ENCODE data around the gene TAF5L. TPM values are rescaled to one million over a fixed set of nuclear protein-coding genes. Genes with fewer than 3 reads are reported as not detected.

TAF5L gene
- total and polyA plus RNA-seq, 2 donors: 11.3 to 13.4 TPM

DNA sequence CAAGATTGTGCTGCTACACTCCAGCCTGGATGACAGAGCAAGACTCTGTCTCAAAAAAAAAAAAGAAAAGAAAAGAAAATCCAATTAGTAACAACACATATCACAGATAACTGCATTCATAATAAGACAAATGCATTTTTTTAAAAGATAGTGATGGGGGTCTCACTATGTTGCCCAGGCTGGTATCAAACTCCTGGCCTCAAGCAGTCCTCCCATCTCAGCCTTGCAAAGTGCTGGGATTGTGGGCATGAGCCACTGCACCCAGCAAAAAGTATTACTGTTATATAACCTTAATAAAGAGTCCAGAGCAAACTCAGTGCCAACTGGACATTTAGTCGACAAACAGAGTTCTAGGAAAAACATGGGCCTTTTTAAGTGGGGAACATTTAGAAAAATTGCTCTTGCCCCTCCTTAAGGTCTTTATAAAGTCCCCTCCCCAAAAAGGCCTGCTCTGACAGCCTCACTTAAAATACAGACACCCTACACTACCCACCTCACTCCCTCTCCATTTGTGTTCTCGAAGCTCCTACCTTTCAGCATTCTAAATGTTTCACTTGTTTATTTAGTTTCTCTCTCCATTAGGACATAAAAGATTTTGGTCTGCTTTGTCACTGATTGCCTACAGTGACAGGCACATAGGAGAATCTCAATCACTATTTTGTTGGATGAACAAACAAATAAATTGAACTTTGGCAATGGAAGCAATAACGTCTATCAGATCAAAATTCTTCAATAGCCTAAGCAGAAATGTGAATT is 74.9 kb downstream of the TAF5L start:
- Histone ChIP-seq H3K27ac (ENCODE audit: low read depth in 1 of 2, low read length in 1 of 2) (no peak overlapping the region), H3K4me1 (ENCODE audit: control insufficient read depth in 2 of 2, insufficient read depth in 2 of 2, low read length in 2 of 2) (peaks cover 0 to 4% of the 10 kb centered on the region in 2 donors), H3K36me3 (ENCODE audit: control insufficient read depth in 2 of 2, insufficient read depth in 2 of 2, low read length in 1 of 2) (peaks cover 8 to 11% of the 10 kb centered on the region in 2 donors), H3K9me3 (ENCODE audit: control insufficient read depth in 2 of 2, insufficient read depth in 1 of 2, low read length in 1 of 2) (no peaks in the 10 kb centered on the region), H3K27me3 (ENCODE audit: control insufficient read depth in 2 of 2, insufficient read depth in 1 of 2, low read length in 1 of 2) (no peaks in the 10 kb centered on the region), H3K4me3 (ENCODE audit: low read length in 2 of 2) (no peak overlapping the region)
- no peak for DNase-seq (ENCODE audit: low read depth in 6 of 9, low spot score in 9 of 9)
- WGBS: 96% methylated on average over 3 of the region's 3 CpGs

DNA sequence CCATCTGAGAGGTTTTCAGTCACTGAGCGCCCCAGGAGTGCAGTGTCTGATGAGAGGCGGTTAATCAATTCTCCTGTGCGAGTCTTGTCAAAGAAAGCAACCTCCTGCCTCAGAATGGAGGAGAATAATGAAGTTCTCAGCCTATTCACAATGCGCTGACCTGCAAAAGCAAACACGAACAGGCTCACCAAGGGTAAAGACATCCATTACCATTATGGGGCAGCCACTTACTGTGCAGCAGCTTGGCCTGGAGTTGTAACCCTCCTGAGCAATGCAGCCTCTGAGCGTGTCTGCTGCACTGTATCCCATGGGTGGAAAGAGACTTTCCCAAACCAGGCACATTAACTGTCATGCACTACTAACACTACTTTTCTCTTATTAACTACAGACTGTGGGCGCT is 78.4 kb downstream of the TAF5L start:
- H3K9me3 ChIP-seq (ENCODE audit: control insufficient read depth in 2 of 2, insufficient read depth in 1 of 2, low read length in 1 of 2): no peaks in the 10 kb centered on the region
- no peaks in the 10 kb centered on the region for H3K27me3 ChIP-seq (ENCODE audit: control insufficient read depth in 2 of 2, insufficient read depth in 1 of 2, low read length in 1 of 2)
- no peaks in the 10 kb centered on the region for H3K4me1 ChIP-seq (ENCODE audit: control insufficient read depth in 2 of 2, insufficient read depth in 2 of 2, low read length in 2 of 2)
- WGBS: 99% methylated on average over 7 of the region's 7 CpGs
- no peak overlapping the region for H3K27ac ChIP-seq (ENCODE audit: low read depth in 1 of 2, low read length in 1 of 2)
- DNase-seq (ENCODE audit: low read depth in 6 of 9, low spot score in 9 of 9): no peak
- peaks cover 7 to 21% of the 10 kb centered on the region in 2 donors for H3K36me3 ChIP-seq (ENCODE audit: control insufficient read depth in 2 of 2, insufficient read depth in 2 of 2, low read length in 1 of 2)
- no peak overlapping the region for H3K4me3 ChIP-seq (ENCODE audit: low read length in 2 of 2)

DNA sequence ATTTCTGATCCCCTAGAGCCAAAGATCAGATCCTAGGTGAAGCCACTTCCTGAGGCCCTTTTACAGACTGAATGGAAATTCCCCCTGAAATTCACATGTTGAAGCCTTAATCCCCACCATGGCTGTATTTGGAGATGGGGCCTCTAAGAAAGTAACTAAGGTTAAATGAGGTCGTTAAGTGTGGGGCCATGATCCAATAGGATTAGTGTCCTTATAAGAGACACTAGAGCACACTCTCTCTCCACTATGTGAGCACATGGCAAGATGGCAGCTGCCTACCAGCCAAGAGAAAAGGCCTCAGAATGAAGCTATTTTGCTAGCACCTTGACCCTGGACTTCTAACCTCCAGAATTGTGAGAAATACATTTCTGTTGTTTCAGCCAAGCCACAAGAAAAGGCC is 81.3 kb downstream of the TAF5L start:
- 98% methylated on average over 1 of the region's 1 CpG for WGBS
- H3K27me3 ChIP-seq (ENCODE audit: control insufficient read depth in 2 of 2, insufficient read depth in 1 of 2, low read length in 1 of 2): no peaks in the 10 kb centered on the region
- H3K27ac ChIP-seq (ENCODE audit: low read depth in 1 of 2, low read length in 1 of 2): no peak overlapping the region
- no peak for DNase-seq (ENCODE audit: low read depth in 6 of 9, low spot score in 9 of 9)
- H3K36me3 ChIP-seq (ENCODE audit: control insufficient read depth in 2 of 2, insufficient read depth in 2 of 2, low read length in 1 of 2): peaks cover 7 to 39% of the 10 kb centered on the region in 2 donors
- H3K4me1 ChIP-seq (ENCODE audit: control insufficient read depth in 2 of 2, insufficient read depth in 2 of 2, low read length in 2 of 2): no peaks in the 10 kb centered on the region
- no peaks in the 10 kb centered on the region for H3K9me3 ChIP-seq (ENCODE audit: control insufficient read depth in 2 of 2, insufficient read depth in 1 of 2, low read length in 1 of 2)
- H3K4me3 ChIP-seq (ENCODE audit: low read length in 2 of 2): no peak overlapping the region

Other genes starting within 250 kb of the TAF5L start
- 1.5 TPM for gene ACTA1, start 192.0 kb downstream of the TAF5L start, total RNA-seq
- 6.4 TPM for gene ACTA1, start 192.0 kb downstream of the TAF5L start, polyA plus RNA-seq
- 38.5 TPM for gene NUP133, start 117.8 kb downstream of the TAF5L start, total RNA-seq
- 39.4 TPM for gene NUP133, start 117.8 kb downstream of the TAF5L start, polyA plus RNA-seq
- gene ABCB10, start 67.4 kb downstream of the TAF5L start, total RNA-seq: 13.4 TPM
- gene ABCB10, start 67.4 kb downstream of the TAF5L start, polyA plus RNA-seq: 15.2 TPM
- gene URB2, start 125 bp upstream of the TAF5L start, total RNA-seq: 7.5 TPM
- 3.7 TPM for gene URB2, start 125 bp upstream of the TAF5L start, polyA plus RNA-seq